ENCODE measurements around the gene OSGEPL1. TPM values are rescaled to one million over a fixed set of nuclear protein-coding genes. Genes with fewer than 3 reads are reported as not detected.

Gene OSGEPL1
- total RNA-seq (2021; ENCODE audit: unreplicated experiment) (6.3 TPM), Bru-seq, nascent RNA (percentile 54 among the genes with signal in this experiment), BruChase-seq, experiment 1, labeled RNA remaining after a 2-hour chase (percentile 55 among the genes with signal in this experiment), BruChase-seq, experiment 2, labeled RNA remaining after a 6-hour chase (percentile 58 among the genes with signal in this experiment)
- 3.5 TPM for polyA plus RNA-seq (2012; ENCODE audit: insufficient read length)
- long read RNA-seq, partial matches to known transcripts, result 1 of 14 reads
- long read RNA-seq, other reads (novel, unspliced or antisense), result 10 of 14 reads

GRCh38 chr2:189762551-189763298, at the start of gene OSGEPL1:
OSGEPL1 (minus strand) TSS chr2:189762792; CDS start chr2:189761640, 1,152 bp downstream.
- BruUV-seq (replicated peaks), result no TSS peak
- H3K36me3 ChIP-seq (ENCODE audit: control insufficient read depth, insufficient read depth, low read length), result peaks cover 2% of the 10 kb centered on the region; the same call in 1 of the 2 replicates
- no peaks in the 10 kb centered on the region for H3K27me3 ChIP-seq (ENCODE audit: control insufficient read depth, insufficient read depth, low read length)
- DNase-seq (ENCODE audit: low read depth, low spot score) (peak; percentile 88), ATAC-seq (peak; percentile 99)
- peak within 1 kb of the TSS; percentile 82 to 90 for H3K4me3 ChIP-seq (ENCODE audit: low read depth in 2 of 2, low read length in 2 of 2)
- peak within 1 kb of the TSS; percentile 99 for H3K27ac ChIP-seq (ENCODE audit: low read length)
- CTCF ChIA-PET, result interaction anchor here (0.6 to 1.3 kb wide), 7 partner anchors 11 to 102 kb away, joined by 3 to 6 read pairs (median 5); partner anchors contain the start of gene ANKAR
- POLR2A ChIA-PET, result interaction anchor here (0.6 kb wide), 1 partner anchor 1485 kb away, joined by 10 read pairs; no protein-coding TSS in a partner anchor
- H3K9me3 ChIP-seq (ENCODE audit: control insufficient read depth, insufficient read depth, low read depth, low read length), result no peaks in the 10 kb centered on the region
- intact Hi-C loops (cut with micrococcal nuclease; ENCODE audit: unreplicated experiment), result loop anchor here (5.0 kb wide), 1 partner anchor 100 kb away; the partner anchor contains the start of gene ASNSD1
- in situ Hi-C loops (cut with HindIII; ENCODE audit: low pct_unique_long_range_greater_than_20kb, low sequenced_read_pairs), result no loop called here
- H3K4me1 ChIP-seq (ENCODE audit: control insufficient read depth, insufficient read depth, low read length), result peaks cover 11% of the 10 kb centered on the region; the same call in 1 of the 2 replicates
- TF ChIP-seq CTCF (IDR thresholded peaks at IDR 0.05) (peak; percentile 73), REST (IDR thresholded peaks at IDR 0.05; ENCODE audit: insufficient read depth in 1 of 2, low read depth in 2 of 2, low read length in 1 of 2) (peak in 1 of 2 experiments; percentile 38; a peak in 1 of 4 replicates), TCF7L2 (IDR thresholded peaks at IDR 0.05; ENCODE audit: low read depth, low read length) (peak; percentile 36; the same call in 1 of the 2 replicates), POLR2AphosphoS5 (IDR thresholded peaks at IDR 0.05; ENCODE audit: low read depth, low read length) (peak; percentile 78), SIN3A (IDR thresholded peaks at IDR 0.05; ENCODE audit: borderline replicate concordance, insufficient read depth, low read depth, low read length) (peak; percentile 42; the same call in 1 of the 2 replicates)

- BruUV-seq (replicated peaks), result no TSS peak
- Histone ChIP-seq H3K27me3 (ENCODE audit: control insufficient read depth, insufficient read depth, low read length) (no peaks in the 10 kb centered on the region), H3K4me1 (ENCODE audit: control insufficient read depth, insufficient read depth, low read length) (peaks cover 2% of the 10 kb centered on the region; the same call in 1 of the 2 replicates), H3K4me3 (ENCODE audit: low read depth in 2 of 2, low read length in 2 of 2) (no peak overlapping the region), H3K9me3 (ENCODE audit: control insufficient read depth, insufficient read depth, low read depth, low read length) (no peaks in the 10 kb centered on the region), H3K36me3 (ENCODE audit: control insufficient read depth, insufficient read depth, low read length) (peaks cover 23% of the 10 kb centered on the region; the same call in 1 of the 2 replicates), H3K27ac (ENCODE audit: low read length) (no peak overlapping the region)
- TF ChIP-seq TCF7L2 (IDR thresholded peaks at IDR 0.05; ENCODE audit: low read depth, low read length), result no peak
- no peak for TF ChIP-seq POLR2AphosphoS5 (IDR thresholded peaks at IDR 0.05; ENCODE audit: low read depth, low read length)
- no peak for TF ChIP-seq REST (IDR thresholded peaks at IDR 0.05; ENCODE audit: insufficient read depth in 1 of 2, low read depth in 2 of 2, low read length in 1 of 2)
- no peak for TF ChIP-seq CTCF (IDR thresholded peaks at IDR 0.05)
- TF ChIP-seq SIN3A (IDR thresholded peaks at IDR 0.05; ENCODE audit: borderline replicate concordance, insufficient read depth, low read depth, low read length), result no peak
- intact Hi-C loops (cut with micrococcal nuclease; ENCODE audit: unreplicated experiment), result no loop called here
- ATAC-seq, result no peak
- ChIA-PET POLR2A (no interaction called here), CTCF (no interaction called here)
- in situ Hi-C loops (cut with HindIII; ENCODE audit: low pct_unique_long_range_greater_than_20kb, low sequenced_read_pairs), result no loop called here
- no peak for DNase-seq (ENCODE audit: low read depth, low spot score)
Observed at GRCh38 chr2:189803431-189803830, 40.8 kb upstream of the OSGEPL1 start.
